GM12878 (cell line): Measurements from ENCODE around the gene SNRNP35. TPM values are rescaled to one million over a fixed set of nuclear protein-coding genes. Genes with fewer than 3 reads are reported as not detected.
A peak's percentile ranks its signal among the peaks of the same experiment; 100 is the strongest.

Source experiments
- ATAC-seq: fragments of 200-7000 bp; cut with Tn5 transposase; 3 replicates; pipeline ENCODE4 v1.9.1; 2020; ENCODE audit warnings: mild to moderate bottlenecking, moderate library complexity
- BruUV-seq: library from RNA; stranded (reverse); fragments of 400-500 nt; replicated peaks from 2 replicates; lab custom pipeline; 2021; lab: Mats Ljungman, UMichigan
- CTCF ChIA-PET: fragments of 300-600 bp; sonication (Branson Sonifier 250); formaldehyde crosslinking; extraction: SDS; loops from one replicate; lab custom pipeline; 2021; ENCODE audit warnings: inconsistent platforms; lab: Yijun Ruan, JAX
- POLR2A ChIA-PET: fragments of 350-600 bp; formaldehyde crosslinking; extraction: SDS; loops from one replicate; lab custom pipeline; 2021; ENCODE audit warnings: inconsistent platforms; lab: Charles Lee
- RAD21 ChIA-PET: fragments of 300-600 bp; sonication (Branson Sonifier 250); formaldehyde crosslinking; loops from one replicate; lab custom pipeline; 2023; ENCODE audit warnings: antibody characterized with exemption; ENCODE audit not compliant: unreplicated experiment; lab: Charles Lee
- SMC1A ChIA-PET: fragments of 300-600 bp; sonication (Branson Sonifier 250); formaldehyde crosslinking; loops from one replicate; lab custom pipeline; 2023; ENCODE audit not compliant: unreplicated experiment, uncharacterized antibody; lab: Charles Lee
- DNase-seq: peaks from one replicate; pipeline ENCODE4 v3.0.0-alpha.2; 2011; ENCODE audit warnings: low read depth, low spot score
- FAIRE-seq: peaks from 3 replicates; lab custom pipeline; 2011; peaks lifted over from hg19 to GRCh38; lab: Jason Lieb, UNC
- H2AFZ ChIP-seq: 2 replicates; pipeline ENCODE4 v1.6.0; 2011; ENCODE audit warnings: low read depth, low read length, control low read depth; ENCODE audit not compliant: control insufficient read depth
- H3K27ac ChIP-seq: 2 replicates; pipeline ENCODE4 v1.5.1; 2011; ENCODE audit warnings: control low read depth; ENCODE audit not compliant: control insufficient read depth, insufficient read depth
- H3K27me3 ChIP-seq, 2 experiments: replicated peaks in 1 of 2; 2 replicates each; pipeline versions ENCODE4 v1.6.0 to v1.6.1; 2011; ENCODE audit warnings: low read length in 1 of 2; ENCODE audit not compliant: control insufficient read depth in 2 of 2, insufficient read depth in 2 of 2
- H3K36me3 ChIP-seq, 2 experiments: 2 replicates each; pipeline ENCODE4 v1.5.1; 2011; ENCODE audit warnings: low read length in 1 of 2; ENCODE audit not compliant: control insufficient read depth in 2 of 2, insufficient read depth in 2 of 2
- H3K4me1 ChIP-seq: 2 replicates; pipeline ENCODE4 v1.6.1; 2011; ENCODE audit warnings: mild to moderate bottlenecking, low read length, moderate library complexity, mixed read lengths; ENCODE audit not compliant: control insufficient read depth, insufficient read depth
- H3K4me2 ChIP-seq: 2 replicates; pipeline ENCODE4 v1.6.0; 2011; ENCODE audit warnings: control low read depth; ENCODE audit not compliant: control insufficient read depth, insufficient read depth
- H3K4me3 ChIP-seq: fragments of 200-600 bp; sonication (generic); 2 replicates; pipeline ENCODE4 v1.5.1; 2016
- H3K79me2 ChIP-seq: 2 replicates; pipeline ENCODE4 v1.6.0; 2011; ENCODE audit warnings: low read length; ENCODE audit not compliant: control insufficient read depth, insufficient read depth
- H3K9ac ChIP-seq: 2 replicates; pipeline ENCODE4 v1.8.0; 2011; ENCODE audit warnings: low read length, control low read depth, mixed read lengths; ENCODE audit not compliant: control insufficient read depth, insufficient read depth
- H3K9me3 ChIP-seq: replicated peaks from 3 replicates; pipeline ENCODE4 v1.5.1; 2011; ENCODE audit warnings: mild to moderate bottlenecking, low read length; ENCODE audit not compliant: control insufficient read depth, insufficient read depth
- H4K20me1 ChIP-seq: 2 replicates; pipeline ENCODE4 v1.6.0; 2011; ENCODE audit not compliant: control insufficient read depth, insufficient read depth
- CBX5 ChIP-seq: sonication (generic); IDR thresholded peaks from 2 replicates; pipeline ENCODE4 v1.6.1; 2016; ENCODE audit warnings: low read depth, moderate library complexity, mild to moderate bottlenecking, inconsistent platforms
- IKZF2 ChIP-seq, 2 experiments: fragments of 450-650 bp; IDR thresholded peaks; 2 replicates each; pipeline ENCODE4 v1.6.1; 2017; ENCODE audit warnings: mild to moderate bottlenecking in 2 of 2, moderate library complexity in 2 of 2
- MEF2A ChIP-seq: IDR thresholded peaks from 2 replicates; pipeline ENCODE4 v1.6.1; 2011; ENCODE audit warnings: low read depth, mild to moderate bottlenecking, low read length, moderate library complexity; ENCODE audit not compliant: insufficient read depth
- MLLT1 ChIP-seq: fragments of 450-650 bp; IDR thresholded peaks from 2 replicates; pipeline ENCODE4 v1.6.1; 2016; ENCODE audit warnings: mild to moderate bottlenecking
- POLR2AphosphoS2 ChIP-seq: IDR thresholded peaks from 2 replicates; pipeline ENCODE4 v1.6.1; 2011; ENCODE audit warnings: low read depth, mild to moderate bottlenecking, low read length, improper control_type of control experiment, moderate library complexity
- SMARCA5 ChIP-seq: fragments of 450-650 bp; IDR thresholded peaks from 2 replicates; pipeline ENCODE4 v1.6.1; 2017; ENCODE audit warnings: mild to moderate bottlenecking
- WGBS: methylation state at CpG from one replicate; pipeline ENCODE4 v1.1.6; 2016; ENCODE audit warnings: low lambda C conversion rate; ENCODE audit not compliant: insufficient replicate concordance, insufficient coverage; ENCODE audit errors: missing lambda C conversion rate; 5-methylcytosine and 5-hydroxymethylcytosine counted together
- in situ Hi-C: fragments of 300-500 bp; cut with MboI; formaldehyde crosslinking; loops from 9 replicates; pipeline ENCODE4 v1.14.3; 2018; ENCODE audit warnings: mixed read lengths
- intact Hi-C: fragments of 100-400 bp; cut with micrococcal nuclease; formaldehyde crosslinking; loops from one replicate; pipeline ENCODE4 v1.14.2; 2022; ENCODE audit not compliant: unreplicated experiment
- polyA plus RNA-seq, 11 experiments: library from polyadenylated mRNA; depleted of rRNA in 4 of 11; unstranded in 6 of 11; stranded (reverse) in 5 of 11; fragments of >200 nt; fragmentation: Nextera tagmentation in 4 of 11; fragmentation: Illumina TruSeq in 1 of 11; extraction: Ambion mirVana in 4 of 11; extraction: Trizol in 1 of 11; gene quantifications; 1 replicate in 1 of 11; 2 replicates in 10 of 11; pipeline versions ENCODE4 v1.2.1 to v1.2.3, GENCODE V29; 2011 to 2016; ENCODE audit warnings: inconsistent platforms in 2 of 11, missing spikeins in 2 of 11, low read depth in 1 of 11
- total RNA-seq, 4 experiments: library from RNA; depleted of rRNA in 3 of 4; stranded (reverse); fragments of >200 nt in 3 of 4; fragmentation: Illumina TruSeq in 1 of 4; extraction: Trizol in 1 of 4; gene quantifications; 2 replicates each; pipeline versions ENCODE4 v1.2.1 to v1.2.3, GENCODE V29; 2013 to 2021

The SNRNP35 gene
- total and polyA plus RNA-seq, 10 of the 15 experiments (the other 5 are each of a cell fraction or from before 2014, with no cell fraction given): 21.6 to 49.6 (median 29.0) TPM

DNA sequence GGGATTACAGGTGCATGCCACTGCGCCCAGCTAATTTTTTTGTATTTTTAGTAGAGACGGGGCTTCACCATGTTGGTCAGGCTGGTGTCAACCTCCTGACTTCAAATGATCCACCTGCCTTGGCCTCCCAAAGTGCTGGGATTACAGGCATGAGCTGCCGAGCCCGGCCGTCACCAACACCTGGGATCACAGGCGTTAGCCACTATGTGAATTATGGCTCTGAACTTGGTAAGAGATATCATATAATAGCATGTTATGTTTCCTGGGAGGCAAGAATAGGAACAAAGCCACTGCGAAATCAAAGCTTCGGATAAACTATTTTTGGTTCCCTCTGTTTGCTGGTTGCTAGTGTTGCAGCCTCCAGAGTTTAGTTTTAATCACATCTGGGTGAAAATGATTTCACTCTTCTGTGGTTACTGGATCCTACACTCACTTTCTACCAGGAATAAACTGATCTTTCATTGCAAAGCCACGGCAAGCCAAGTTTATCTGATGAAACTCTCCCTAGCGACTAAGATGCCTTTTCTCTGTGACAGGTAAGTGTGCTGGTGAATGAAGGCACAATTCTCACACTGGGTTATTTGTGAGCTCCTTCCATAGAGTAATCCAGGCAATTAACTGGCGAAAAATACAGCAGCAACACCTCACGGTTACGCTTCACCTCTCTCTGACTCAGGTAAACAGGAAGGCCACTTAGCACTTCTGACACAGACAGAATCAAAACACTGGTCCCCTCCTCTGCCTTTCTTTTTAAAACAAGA, 16.7 kb downstream of the SNRNP35 start:
- H3K27ac ChIP-seq: no peak overlapping the region
- ChIA-PET SMC1A (interaction anchor here (0.6 to 1.0 kb wide), 3 partner anchors 47 to 115 kb away, joined by 3 read pairs; no protein-coding TSS in a partner anchor), RAD21 (no interaction called here), CTCF (interaction anchor here (0.6 kb wide), 1 partner anchor 105 kb away, joined by 3 read pairs; no protein-coding TSS in a partner anchor), POLR2A (interaction anchor here (0.6 kb wide), 1 partner anchor 65 kb away, joined by 6 read pairs; no protein-coding TSS in a partner anchor)
- WGBS: 71% methylated on average over 13 of the region's 13 CpGs
- no peaks in the 10 kb centered on the region for H3K9me3 ChIP-seq
- intact Hi-C loops: no loop called here
- H3K27me3 ChIP-seq: no peaks in the 10 kb centered on the region
- ATAC-seq: no peak; the same call in 2 of the 3 replicates
- TF ChIP-seq MLLT1: no peak
- no peak for TF ChIP-seq SMARCA5
- no peak for TF ChIP-seq CBX5
- no peak for TF ChIP-seq POLR2AphosphoS2
- TF ChIP-seq IKZF2 (IDR thresholded peaks at IDR 0.05): 0 out of 4 replicates have a peak, but pooled peaks of 1 of the 2 experiments have one; percentile 28
- no peak for TF ChIP-seq MEF2A
- DNase-seq: no peak
- H3K79me2 ChIP-seq: no peaks in the 10 kb centered on the region
- in situ Hi-C loops: no loop called here
- no TSS peak for BruUV-seq
- H2AFZ ChIP-seq: no peak overlapping the region
- no peaks in the 10 kb centered on the region for H3K4me1 ChIP-seq
- H3K4me2 ChIP-seq: no peak overlapping the region
- H3K36me3 ChIP-seq: no peaks in the 10 kb centered on the region; a peak in 2 of 4 replicates
- H3K9ac ChIP-seq: no peak overlapping the region
- FAIRE-seq: peak; percentile 13
- H4K20me1 ChIP-seq: no peaks in the 10 kb centered on the region
- no peak overlapping the region for H3K4me3 ChIP-seq
